ENCODE data around the gene PLPP1.

The PLPP1 gene

DNA sequence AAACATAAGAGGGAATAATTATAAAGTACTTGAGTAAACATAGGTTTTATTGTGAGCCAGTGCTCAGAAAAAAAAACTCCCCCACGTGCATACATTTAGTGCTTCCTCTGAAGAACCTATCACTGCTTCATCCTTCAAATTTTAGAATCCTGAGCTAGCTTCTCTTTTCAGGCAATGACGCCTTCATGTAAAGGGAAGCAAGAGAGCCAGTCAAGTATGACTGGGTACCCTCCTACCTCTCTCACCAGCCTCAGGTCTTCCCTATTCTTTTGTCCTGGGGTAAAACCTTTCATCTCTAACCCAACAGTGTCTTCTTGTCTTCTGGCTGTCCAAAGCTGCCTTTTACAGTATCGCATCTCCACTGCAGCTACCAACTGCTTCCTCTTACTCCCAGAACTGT is 32.0 kb downstream of the PLPP1 start:
- ChIA-PET POLR2A (no interaction called here), CTCF (no interaction called here)
- DNase-seq (ENCODE audit: low read depth, low spot score) = no peak
- TF ChIP-seq, protein P1, sequence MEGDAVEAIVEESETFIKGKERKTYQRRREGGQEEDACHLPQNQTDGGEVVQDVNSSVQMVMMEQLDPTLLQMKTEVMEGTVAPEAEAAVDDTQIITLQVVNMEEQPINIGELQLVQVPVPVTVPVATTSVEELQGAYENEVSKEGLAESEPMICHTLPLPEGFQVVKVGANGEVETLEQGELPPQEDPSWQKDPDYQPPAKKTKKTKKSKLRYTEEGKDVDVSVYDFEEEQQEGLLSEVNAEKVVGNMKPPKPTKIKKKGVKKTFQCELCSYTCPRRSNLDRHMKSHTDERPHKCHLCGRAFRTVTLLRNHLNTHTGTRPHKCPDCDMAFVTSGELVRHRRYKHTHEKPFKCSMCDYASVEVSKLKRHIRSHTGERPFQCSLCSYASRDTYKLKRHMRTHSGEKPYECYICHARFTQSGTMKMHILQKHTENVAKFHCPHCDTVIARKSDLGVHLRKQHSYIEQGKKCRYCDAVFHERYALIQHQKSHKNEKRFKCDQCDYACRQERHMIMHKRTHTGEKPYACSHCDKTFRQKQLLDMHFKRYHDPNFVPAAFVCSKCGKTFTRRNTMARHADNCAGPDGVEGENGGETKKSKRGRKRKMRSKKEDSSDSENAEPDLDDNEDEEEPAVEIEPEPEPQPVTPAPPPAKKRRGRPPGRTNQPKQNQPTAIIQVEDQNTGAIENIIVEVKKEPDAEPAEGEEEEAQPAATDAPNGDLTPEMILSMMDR (IDR thresholded peaks at IDR 0.05; ENCODE audit: insufficient read depth, low read length, missing control alignments) = no peak
- no peak overlapping the region for H3K4me3 ChIP-seq (ENCODE audit: low read depth, low read length)

DNA sequence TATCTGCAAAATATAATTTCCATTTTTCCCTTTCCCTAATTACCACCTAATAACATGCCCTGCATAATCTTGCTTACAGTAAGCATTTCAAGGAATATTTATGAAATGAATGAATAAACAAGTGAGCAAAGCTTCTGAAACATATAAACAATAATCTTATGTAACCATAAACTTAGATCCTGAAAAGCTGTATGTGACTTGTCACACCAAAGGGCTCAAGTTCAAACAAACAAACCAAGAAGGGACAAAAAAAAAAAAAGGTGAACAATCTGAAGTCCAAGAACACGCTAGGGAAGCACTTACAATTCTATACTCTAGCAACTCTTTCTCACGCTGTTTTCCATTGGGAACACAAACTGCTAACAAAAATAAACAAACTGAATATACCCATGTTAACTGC is 36.3 kb downstream of the PLPP1 start:
- no peak overlapping the region for H3K4me3 ChIP-seq (ENCODE audit: low read depth, low read length)
- no peak for DNase-seq (ENCODE audit: low read depth, low spot score)
- TF ChIP-seq, protein P1 (IDR thresholded peaks at IDR 0.05; ENCODE audit: insufficient read depth, low read length, missing control alignments) = no peak
- CTCF ChIA-PET = no interaction called here
- POLR2A ChIA-PET = no interaction called here

DNA sequence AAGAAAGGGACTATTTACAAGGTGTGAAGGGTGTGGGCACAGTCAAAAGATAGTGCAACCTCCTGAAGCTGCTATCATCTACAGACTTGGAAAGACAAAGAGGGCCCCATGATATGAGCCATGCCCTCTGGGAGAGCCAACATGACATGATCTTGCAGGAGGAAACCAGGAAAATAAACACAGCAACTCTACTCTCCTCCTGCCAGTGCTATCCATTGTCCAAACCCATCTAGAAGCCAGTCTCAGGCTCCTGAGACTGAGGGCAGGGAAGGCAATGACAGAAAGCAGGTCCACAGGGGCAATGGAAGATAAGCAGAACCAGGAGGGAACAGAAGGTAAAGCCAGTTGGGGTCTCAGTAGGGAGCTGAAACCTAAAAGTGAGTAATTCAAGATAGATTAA is 37.1 kb downstream of the PLPP1 start:
- TF ChIP-seq, protein P1 (IDR thresholded peaks at IDR 0.05; ENCODE audit: insufficient read depth, low read length, missing control alignments) = no peak
- no peak for DNase-seq (ENCODE audit: low read depth, low spot score)
- no peak overlapping the region for H3K4me3 ChIP-seq (ENCODE audit: low read depth, low read length)
- ChIA-PET CTCF (no interaction called here), POLR2A (no interaction called here)

DNA sequence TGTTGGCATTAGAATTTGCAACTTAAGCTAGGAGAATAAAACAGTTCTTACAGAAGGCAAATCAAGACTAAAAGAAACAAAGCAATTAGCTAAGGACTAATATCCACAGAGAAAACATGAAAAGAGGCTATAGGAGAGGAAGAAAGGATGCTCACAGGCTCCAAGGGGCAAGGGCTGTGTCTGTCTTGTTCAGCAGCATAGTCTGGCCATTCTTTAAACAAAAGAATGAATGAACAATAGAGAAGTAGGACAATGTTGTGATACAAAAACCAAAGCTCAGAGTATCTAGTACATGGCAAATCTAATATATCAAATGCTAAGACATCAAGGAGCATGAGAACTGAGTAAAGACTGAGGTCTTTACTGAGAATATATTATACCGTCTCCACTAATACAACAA is 39.5 kb downstream of the PLPP1 start:
- no peak for DNase-seq (ENCODE audit: low read depth, low spot score)
- TF ChIP-seq, protein P1 (IDR thresholded peaks at IDR 0.05; ENCODE audit: insufficient read depth, low read length, missing control alignments) = no peak
- CTCF ChIA-PET = no interaction called here
- POLR2A ChIA-PET = no interaction called here
- no peak overlapping the region for H3K4me3 ChIP-seq (ENCODE audit: low read depth, low read length)

DNA sequence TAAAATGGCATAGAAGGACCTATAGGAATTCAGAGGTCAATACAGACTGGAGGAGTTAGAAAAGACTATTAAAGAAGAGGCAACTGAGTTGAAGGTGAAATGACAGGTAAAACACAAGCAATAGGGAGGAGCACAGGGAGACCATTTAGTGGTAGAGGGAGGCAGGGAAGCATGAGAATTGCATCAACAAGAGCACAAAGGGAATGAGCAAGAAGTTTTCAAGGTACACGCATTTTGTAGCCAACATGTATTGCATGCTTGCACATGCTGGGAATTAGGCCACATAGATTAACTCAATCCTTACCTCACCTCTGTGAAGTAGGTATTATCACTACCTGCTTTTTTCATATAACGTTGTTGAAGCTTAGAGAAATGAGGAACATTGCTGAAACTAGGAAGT is 42.3 kb downstream of the PLPP1 start:
- ChIA-PET CTCF (interaction anchor here (1.1 kb wide), 1 partner anchor 38 kb away, joined by 3 read pairs; no protein-coding TSS in a partner anchor), POLR2A (no interaction called here)
- no peak for DNase-seq (ENCODE audit: low read depth, low spot score)
- no peak overlapping the region for H3K4me3 ChIP-seq (ENCODE audit: low read depth, low read length)
- TF ChIP-seq, protein P1 (IDR thresholded peaks at IDR 0.05; ENCODE audit: insufficient read depth, low read length, missing control alignments) = no peak

DNA sequence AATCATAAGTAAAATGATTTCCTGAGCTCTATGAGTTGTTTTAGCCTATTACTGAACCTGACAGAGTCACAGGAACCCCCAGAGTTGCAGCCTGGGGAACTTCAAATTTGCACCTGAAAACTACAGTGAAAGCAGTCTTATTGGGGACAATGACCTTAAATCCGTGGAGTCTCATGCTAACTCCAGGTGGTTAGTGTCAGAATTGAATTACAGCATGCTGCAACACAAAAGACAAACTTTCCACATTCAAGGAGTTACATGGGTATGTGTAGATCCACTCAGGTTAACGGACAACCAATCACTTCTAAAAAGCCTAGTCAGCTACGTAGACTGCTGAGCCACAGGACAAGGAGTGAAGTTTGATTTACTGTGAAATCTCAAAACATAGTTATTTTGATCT is 49.7 kb downstream of the PLPP1 start:
- CTCF ChIA-PET = interaction anchor here (0.8 kb wide), 1 partner anchor 24 kb away, joined by 3 read pairs; no protein-coding TSS in a partner anchor
- POLR2A ChIA-PET = no interaction called here
- no peak for DNase-seq (ENCODE audit: low read depth, low spot score)
- no peak overlapping the region for H3K4me3 ChIP-seq (ENCODE audit: low read depth, low read length)
- TF ChIP-seq, protein P1 (IDR thresholded peaks at IDR 0.05; ENCODE audit: insufficient read depth, low read length, missing control alignments) = no peak
